ENCODE results near the gene LCN1.
"Not testable (repeated sequence)": the region's sequence is repeated elsewhere in the genome, so short reads cannot be mapped to it uniquely, and the experiment has no call there.

LCN1 gene

GRCh38 chr9:135524130-135524861, 3.1 kb downstream of the LCN1 start:
- DNase-seq: peak; percentile 16

GRCh38 chr9:135525241-135526088, 4.2 kb downstream of the LCN1 start:
- DNase-seq: peak; percentile 34

GRCh38 chr9:135526089-135526729, 5.0 kb downstream of the LCN1 start:
- peak; percentile 20 for DNase-seq

- peak; percentile 38 for DNase-seq
Measured at GRCh38 chr9:135526730-135527571, 5.7 kb downstream of the LCN1 start.

GRCh38 chr9:135528842-135529435, 7.7 kb downstream of the LCN1 start:
- DNase-seq: peak; percentile 6

- no peak for DNase-seq
Measured at GRCh38 chr9:135530146-135530545, 8.9 kb downstream of the LCN1 start.

- no peak for DNase-seq
Measured at GRCh38 chr9:135531096-135531495, 9.9 kb downstream of the LCN1 start.

GRCh38 chr9:135533113-135533512, 11.9 kb downstream of the LCN1 start:
- no peak for DNase-seq

- no peak for DNase-seq
Measured at GRCh38 chr9:135533674-135534073, 12.4 kb downstream of the LCN1 start.

- not testable (repeated sequence) for DNase-seq
Measured at GRCh38 chr9:135534192-135534711, 13.0 kb downstream of the LCN1 start.

GRCh38 chr9:135534826-135535225, 13.6 kb downstream of the LCN1 start:
- not testable (repeated sequence) for DNase-seq

GRCh38 chr9:135535631-135536030, 14.4 kb downstream of the LCN1 start:
- DNase-seq: not testable (repeated sequence)

GRCh38 chr9:135536216-135536615, 15.0 kb downstream of the LCN1 start:
- no peak for DNase-seq

- DNase-seq: not testable (repeated sequence)
Measured at GRCh38 chr9:135543262-135543894, 22.1 kb downstream of the LCN1 start.

GRCh38 chr9:135544981-135545635, 23.9 kb downstream of the LCN1 start:
- DNase-seq: no peak

GRCh38 chr9:135545646-135546176, 24.5 kb downstream of the LCN1 start, which contains the start of gene OBP2A:
OBP2A (plus strand) TSS chr9:135546126; CDS start chr9:135546181, 55 bp downstream.
- DNase-seq: not testable (repeated sequence)

GRCh38 chr9:135546792-135547617, 25.8 kb downstream of the LCN1 start:
- DNase-seq: not testable (repeated sequence)

GRCh38 chr9:135547756-135548736, 26.8 kb downstream of the LCN1 start:
- no peak for DNase-seq

Measured in right forelimb (tissue), 1 donor.